HG02885 (cell line): ENCODE measurements around the gene LAMA2.

Source experiments
- ATAC-seq: cut with Tn5 transposase; IDR thresholded peaks from one replicate; pipeline ENCODE4 v1.9.1; 2021; ENCODE audit warnings: mild to moderate bottlenecking; ENCODE audit not compliant: unreplicated experiment, poor library complexity

Gene LAMA2

DNA sequence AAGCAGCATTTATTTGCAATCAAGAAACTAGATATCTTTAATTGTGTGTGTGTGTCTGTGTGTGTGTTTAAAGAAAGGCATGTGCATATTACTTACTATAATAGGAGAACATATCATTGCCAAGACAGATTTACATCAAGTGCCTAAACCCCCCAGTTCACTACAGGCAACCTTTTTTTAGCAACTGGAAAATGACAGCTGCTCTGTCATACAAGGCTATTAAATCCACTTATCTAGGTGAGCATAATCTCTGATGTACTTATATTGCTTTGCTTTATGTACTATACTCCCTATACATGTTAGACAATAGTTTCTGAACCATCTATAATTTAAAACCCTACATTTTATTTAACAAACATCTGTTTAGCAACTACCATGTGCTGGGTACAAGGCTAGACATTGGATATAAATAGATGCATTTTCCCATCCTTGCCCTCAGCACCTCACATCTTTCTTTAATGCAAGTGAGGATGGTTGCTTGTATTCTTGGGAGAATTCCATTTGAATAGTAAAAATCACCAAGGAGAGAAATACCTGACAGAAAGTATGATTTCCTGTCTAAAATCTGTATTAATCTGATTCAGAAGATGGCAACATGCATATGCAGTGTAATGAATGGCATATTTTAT lies 398.3 kb downstream of the LAMA2 start:
- no peak for ATAC-seq

- ATAC-seq: no peak
These were observed 399.1 kb downstream of the LAMA2 start for GRCh38 chr6:129282019-129282418.

- no peak for ATAC-seq
These were observed 401.3 kb downstream of the LAMA2 start for GRCh38 chr6:129284225-129284624.

DNA sequence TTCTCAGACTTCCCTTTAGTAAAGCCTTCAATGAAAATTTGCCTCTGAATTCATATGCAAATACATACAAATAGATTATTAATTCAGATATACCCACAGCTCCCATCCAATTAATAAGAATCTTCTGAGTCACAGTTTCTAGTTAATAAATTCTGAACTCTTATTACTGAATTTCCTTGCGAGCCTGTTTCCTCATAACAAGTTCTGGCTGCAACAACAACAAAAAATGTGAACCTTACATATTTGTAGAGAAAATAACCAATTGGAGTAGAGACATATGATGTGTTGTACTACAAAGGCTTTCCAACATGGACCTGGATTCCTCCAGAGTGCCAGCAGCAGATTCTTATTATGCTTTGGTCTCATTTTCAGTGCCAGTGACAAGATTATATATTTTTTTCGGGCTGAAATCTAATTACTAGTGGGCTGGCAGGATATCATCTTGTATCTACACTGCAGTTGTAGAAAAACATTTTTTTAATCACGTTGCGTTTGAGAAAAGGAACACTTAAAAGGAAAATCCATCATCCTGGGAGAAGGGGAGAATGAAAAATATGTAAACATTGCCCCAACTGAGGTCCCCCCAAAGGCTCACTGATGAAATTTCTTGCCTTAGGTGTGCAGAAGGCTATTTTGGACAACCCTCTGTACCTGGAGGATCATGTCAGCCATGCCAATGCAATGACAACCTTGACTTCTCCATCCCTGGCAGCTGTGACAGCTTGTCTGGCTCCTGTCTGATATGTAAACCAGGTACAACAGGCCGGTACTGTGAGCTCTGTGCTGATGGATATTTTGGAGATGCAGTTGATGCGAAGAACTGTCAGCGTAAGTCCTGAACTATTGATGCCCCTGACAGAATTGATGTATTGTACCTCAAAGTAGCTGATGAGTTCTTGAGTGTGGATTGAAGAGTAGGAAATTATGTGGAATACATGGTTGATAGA lies 404.6 kb downstream of the LAMA2 start:
- ATAC-seq: no peak

- ATAC-seq: no peak
These were observed 406.5 kb downstream of the LAMA2 start for GRCh38 chr6:129289442-129289841.

- no peak for ATAC-seq
These were observed 409.9 kb downstream of the LAMA2 start for GRCh38 chr6:129292836-129293235.

GRCh38 chr6:129297592-129297991 lies 414.7 kb downstream of the LAMA2 start:
- ATAC-seq: no peak

- no peak for ATAC-seq
These were observed 419.7 kb downstream of the LAMA2 start for GRCh38 chr6:129302671-129303070.

GRCh38 chr6:129306826-129307225 lies 423.9 kb downstream of the LAMA2 start:
- no peak for ATAC-seq

GRCh38 chr6:129307845-129308244 lies 424.9 kb downstream of the LAMA2 start:
- no peak for ATAC-seq

DNA sequence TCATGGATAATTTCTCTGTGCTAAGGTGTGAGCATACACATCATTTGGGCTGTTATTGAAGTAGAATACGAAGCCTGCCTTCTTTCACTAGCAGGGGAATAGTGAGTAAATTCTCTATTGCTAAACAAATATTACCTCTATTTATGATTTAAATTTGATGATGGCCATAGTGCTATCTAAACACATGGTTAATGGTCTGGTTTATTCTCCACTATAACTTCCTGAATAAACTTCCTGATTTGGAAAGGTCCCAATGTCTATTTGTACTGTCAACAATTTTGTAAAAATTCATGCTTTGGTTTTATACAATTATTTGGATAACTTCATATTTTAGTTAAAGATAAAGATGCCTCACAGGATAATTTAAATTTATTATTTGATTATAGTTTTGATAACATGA lies 426.2 kb downstream of the LAMA2 start:
- ATAC-seq: no peak

- no peak for ATAC-seq
These were observed 429.9 kb downstream of the LAMA2 start for GRCh38 chr6:129312880-129313279.

DNA sequence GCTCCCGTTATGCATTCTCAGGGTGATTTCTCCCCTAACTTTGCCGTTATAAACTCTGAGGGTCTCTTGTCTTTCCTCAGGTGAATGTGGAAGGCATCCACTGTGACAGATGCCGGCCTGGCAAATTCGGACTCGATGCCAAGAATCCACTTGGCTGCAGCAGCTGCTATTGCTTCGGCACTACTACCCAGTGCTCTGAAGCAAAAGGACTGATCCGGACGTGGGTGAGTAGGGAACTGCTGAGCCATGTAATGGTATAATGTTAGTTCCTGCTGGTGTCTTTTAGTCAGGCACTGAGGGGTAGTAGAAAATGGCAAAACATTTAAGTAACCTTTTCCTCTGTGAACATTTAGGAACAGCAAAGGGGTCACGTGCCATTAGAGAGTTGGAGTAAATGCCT lies 431.6 kb downstream of the LAMA2 start:
- no peak for ATAC-seq

DNA sequence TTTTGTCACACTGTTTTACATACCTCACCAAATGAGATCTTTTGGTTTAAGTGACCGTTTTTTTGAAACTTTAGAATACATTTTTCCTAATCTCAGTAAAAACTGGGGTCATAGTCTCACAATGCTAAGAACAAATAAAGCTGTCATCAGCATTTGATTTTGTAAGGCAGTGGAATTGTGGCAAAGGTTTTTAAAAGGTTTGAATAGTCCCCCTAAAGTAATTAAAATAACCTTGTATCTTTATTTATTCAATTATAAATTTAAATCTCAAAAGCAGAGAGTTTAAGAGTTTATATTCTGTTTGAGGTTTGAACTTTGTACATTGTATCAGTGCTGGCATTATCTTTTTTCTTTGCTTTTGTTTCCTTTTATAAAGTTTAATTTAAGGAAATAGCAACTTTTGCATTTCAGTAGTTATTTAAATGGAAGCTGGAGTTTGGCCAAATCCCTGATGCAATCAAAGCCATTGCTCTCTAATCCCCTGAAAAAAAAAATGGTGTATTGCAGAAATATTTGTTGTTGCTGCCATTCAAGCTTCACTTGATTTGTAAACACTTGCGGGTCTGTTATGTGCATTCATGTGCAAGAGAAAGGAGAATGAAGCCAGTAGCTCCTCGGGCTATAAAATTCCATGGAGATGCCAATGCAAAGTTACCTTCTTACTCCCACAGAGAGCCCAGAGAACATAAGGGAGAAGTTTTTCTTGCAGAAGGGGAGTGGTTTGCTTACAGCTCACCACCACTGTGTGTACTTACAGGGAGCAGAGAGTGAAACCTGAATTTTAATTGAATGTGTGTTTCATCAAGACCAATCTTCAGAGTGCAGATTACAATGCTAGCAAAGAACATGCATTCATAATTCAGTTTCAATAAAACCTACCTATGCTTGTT lies 435.2 kb downstream of the LAMA2 start:
- no peak for ATAC-seq

- no peak for ATAC-seq
These were observed 438.0 kb downstream of the LAMA2 start for GRCh38 chr6:129320892-129321291.

DNA sequence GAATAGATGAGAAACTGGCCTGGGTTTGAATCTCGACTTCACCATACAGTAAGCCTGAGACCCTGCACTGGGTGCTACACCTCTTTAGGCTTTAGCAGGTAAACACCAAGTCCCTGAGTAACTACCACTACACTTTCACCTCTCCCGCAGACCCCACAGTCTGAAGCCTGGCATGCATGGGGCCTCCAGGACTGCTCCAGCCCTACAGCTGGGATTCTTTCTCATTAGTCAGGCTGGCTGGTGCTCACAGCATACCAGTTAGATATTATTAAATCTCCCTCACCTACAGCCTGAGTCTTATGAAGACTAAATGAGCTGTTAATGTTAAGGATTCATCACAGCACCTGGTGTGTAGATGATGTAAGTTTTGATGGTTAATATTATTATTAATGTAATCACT lies 438.4 kb downstream of the LAMA2 start:
- no peak for ATAC-seq

DNA sequence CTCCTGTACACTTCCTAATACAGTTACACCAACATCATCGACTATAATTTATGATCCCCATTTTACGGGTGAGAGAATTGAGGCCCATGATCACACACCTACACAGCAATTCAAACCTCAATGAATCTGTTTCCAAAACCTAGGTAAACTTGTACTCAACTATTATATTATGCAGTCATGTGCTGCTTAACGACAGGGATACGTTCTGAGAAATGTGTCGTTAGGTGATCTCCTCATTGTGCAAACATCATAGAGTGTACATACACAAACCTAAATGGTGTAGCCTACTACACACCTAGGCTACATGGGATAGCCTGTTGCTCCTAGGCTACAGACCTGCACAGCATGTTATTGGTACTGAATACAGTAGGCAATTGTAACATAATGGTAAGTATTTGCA lies 441.4 kb downstream of the LAMA2 start:
- ATAC-seq: no peak

GRCh38 chr6:129329678-129330077 lies 446.7 kb downstream of the LAMA2 start:
- no peak for ATAC-seq

DNA sequence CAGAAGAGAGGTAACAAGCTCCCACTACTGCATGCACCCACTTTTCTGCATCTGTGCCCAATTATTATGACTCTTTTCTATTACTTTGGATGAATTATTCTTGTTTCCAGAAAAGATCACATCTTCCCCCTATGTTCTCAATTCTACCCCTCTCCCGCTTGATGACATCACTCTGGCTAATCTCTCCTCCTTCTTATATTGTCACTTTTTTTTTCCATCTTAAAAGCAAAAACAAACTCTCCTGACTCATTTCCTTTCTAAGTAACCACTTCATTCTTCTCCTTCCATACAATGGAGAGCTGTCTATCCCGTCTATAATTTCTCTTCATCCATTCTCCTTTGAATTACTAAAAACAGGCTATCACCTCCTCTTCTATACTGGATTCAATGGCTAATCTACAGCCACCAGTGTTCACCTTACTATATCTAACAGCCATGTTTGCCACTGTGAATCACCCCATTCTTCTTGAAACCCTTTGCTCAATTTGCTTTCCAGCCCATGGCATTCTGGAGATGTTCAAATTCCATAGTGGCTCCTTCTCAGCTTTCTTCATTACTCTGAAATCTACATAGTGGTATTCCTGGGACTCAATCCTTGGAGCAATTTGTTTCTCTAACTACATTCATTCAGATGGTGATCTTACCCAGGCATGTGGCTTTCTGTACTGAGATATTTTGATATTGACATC lies 448.7 kb downstream of the LAMA2 start:
- ATAC-seq: no peak

GRCh38 chr6:129335792-129336191 lies 452.9 kb downstream of the LAMA2 start:
- ATAC-seq: no peak
